ENCODE results near the gene LELP1. TPM values are rescaled to one million over a fixed set of nuclear protein-coding genes. Genes with fewer than 3 reads are reported as not detected.
"Not testable (repeated sequence)": the region's sequence is repeated elsewhere in the genome, so short reads cannot be mapped to it uniquely, and the experiment has no call there.

LELP1 gene
- total RNA-seq, 1 donor from 2014 or later, result not detected

- H3K27ac Mint-ChIP-seq (ENCODE audit: unreplicated experiment); H3K36me3 Mint-ChIP-seq (ENCODE audit: low read depth); H3K4me1 Mint-ChIP-seq; H3K9me3 Mint-ChIP-seq; H3K4me3 Mint-ChIP-seq: not testable (repeated sequence)
- peaks cover 33% of the 10 kb centered on the region for H3K27me3 Mint-ChIP-seq (ENCODE audit: low read depth)
- peak; percentile 62 for TF ChIP-seq CTCF (conservative IDR thresholded peaks at IDR 0.05)
- peak; percentile 58 for DNase-seq (ENCODE audit: low read depth, low spot score)
These were observed 26.0 kb downstream of the LELP1 start for GRCh38 chr1:153229076-153229829.

- no peak overlapping the region for H3K4me3 Mint-ChIP-seq
- no peaks in the 10 kb centered on the region for H3K4me1 Mint-ChIP-seq
- peaks cover 45% of the 10 kb centered on the region for H3K27me3 Mint-ChIP-seq (ENCODE audit: low read depth)
- H3K27ac Mint-ChIP-seq (ENCODE audit: unreplicated experiment), result no peak overlapping the region
- H3K36me3 Mint-ChIP-seq (ENCODE audit: low read depth), result no peaks in the 10 kb centered on the region
- no peak for DNase-seq (ENCODE audit: low read depth, low spot score)
- H3K9me3 Mint-ChIP-seq, result no peaks in the 10 kb centered on the region
- no peak for TF ChIP-seq CTCF (conservative IDR thresholded peaks at IDR 0.05)
These were observed 28.1 kb downstream of the LELP1 start for GRCh38 chr1:153231363-153231762.

GRCh38 chr1:153231785-153232184, 28.6 kb downstream of the LELP1 start:
- no peaks in the 10 kb centered on the region for H3K9me3 Mint-ChIP-seq
- no peak overlapping the region for H3K4me3 Mint-ChIP-seq
- H3K4me1 Mint-ChIP-seq, result no peaks in the 10 kb centered on the region
- H3K27ac Mint-ChIP-seq (ENCODE audit: unreplicated experiment), result no peak overlapping the region
- H3K36me3 Mint-ChIP-seq (ENCODE audit: low read depth), result no peaks in the 10 kb centered on the region
- no peak for DNase-seq (ENCODE audit: low read depth, low spot score)
- H3K27me3 Mint-ChIP-seq (ENCODE audit: low read depth), result peaks cover 48% of the 10 kb centered on the region
- TF ChIP-seq CTCF (conservative IDR thresholded peaks at IDR 0.05), result no peak

GRCh38 chr1:153232553-153232952, 29.3 kb downstream of the LELP1 start:
- no peak overlapping the region for H3K4me3 Mint-ChIP-seq
- no peak for DNase-seq (ENCODE audit: low read depth, low spot score)
- no peak overlapping the region for H3K27ac Mint-ChIP-seq (ENCODE audit: unreplicated experiment)

GRCh38 chr1:153233448-153233847, 30.2 kb downstream of the LELP1 start:
- Mint-ChIP-seq H3K27ac (ENCODE audit: unreplicated experiment) (no peak overlapping the region), H3K4me1 (no peaks in the 10 kb centered on the region), H3K9me3 (no peaks in the 10 kb centered on the region), H3K27me3 (ENCODE audit: low read depth) (peaks cover 58% of the 10 kb centered on the region), H3K36me3 (ENCODE audit: low read depth) (no peaks in the 10 kb centered on the region), H3K4me3 (no peak overlapping the region)
- no peak for TF ChIP-seq CTCF (conservative IDR thresholded peaks at IDR 0.05)
- DNase-seq (ENCODE audit: low read depth, low spot score), result no peak

More at GRCh38 chr1:153232553-153232952, 29.3 kb downstream of the LELP1 start:
- no peaks in the 10 kb centered on the region for H3K9me3 Mint-ChIP-seq
- no peak for TF ChIP-seq CTCF (conservative IDR thresholded peaks at IDR 0.05)
- peaks cover 55% of the 10 kb centered on the region for H3K27me3 Mint-ChIP-seq (ENCODE audit: low read depth)
- no peaks in the 10 kb centered on the region for H3K36me3 Mint-ChIP-seq (ENCODE audit: low read depth)
- no peaks in the 10 kb centered on the region for H3K4me1 Mint-ChIP-seq

All from neural crest cell (in vitro differentiated cells).